Glutamatergic neuron (in vitro differentiated cells): ENCODE results near the gene RHOH. TPM values are rescaled to one million over a fixed set of nuclear protein-coding genes. Genes with fewer than 3 reads are reported as not detected.
"Not testable (repeated sequence)": the region's sequence is repeated elsewhere in the genome, so short reads cannot be mapped to it uniquely, and the experiment has no call there.

ENCODE experiments used
- DNase-seq: peaks from one replicate; pipeline ENCODE4 v3.0.0; 2022
- H3K27ac Mint-ChIP-seq: one replicate; pipeline ENCODE4 v1.8.0; 2020; ENCODE audit warnings: mild to moderate bottlenecking, mixed read lengths, inconsistent platforms; ENCODE audit not compliant: unreplicated experiment
- H3K27me3 Mint-ChIP-seq: one replicate; pipeline ENCODE4 v1.8.0; 2020; ENCODE audit warnings: mild to moderate bottlenecking, moderate library complexity, mixed read lengths, inconsistent platforms; ENCODE audit not compliant: unreplicated experiment
- H3K36me3 Mint-ChIP-seq: one replicate; pipeline ENCODE4 v1.8.0; 2020; ENCODE audit warnings: mild to moderate bottlenecking, mixed read lengths, inconsistent platforms; ENCODE audit not compliant: unreplicated experiment
- H3K4me1 Mint-ChIP-seq: one replicate; pipeline ENCODE4 v1.8.0; 2020; ENCODE audit warnings: mild to moderate bottlenecking, low read depth, mixed read lengths, inconsistent platforms; ENCODE audit not compliant: unreplicated experiment
- H3K4me3 Mint-ChIP-seq: one replicate; pipeline ENCODE4 v1.8.0; 2020; ENCODE audit warnings: mild to moderate bottlenecking, mixed read lengths, inconsistent platforms; ENCODE audit not compliant: unreplicated experiment
- H3K9me3 Mint-ChIP-seq: one replicate; pipeline ENCODE4 v1.8.0; 2020; ENCODE audit warnings: mild to moderate bottlenecking, moderate library complexity, mixed read lengths, inconsistent platforms; ENCODE audit not compliant: unreplicated experiment
- CTCF ChIP-seq: fragments of 200-600 bp; sonication (generic); IDR thresholded peaks from one replicate; pipeline ENCODE4 v1.5.0; 2021; ENCODE audit not compliant: partially characterized antibody, unreplicated experiment
- total RNA-seq: library from RNA; stranded (reverse); fragmentation: NEBNext Ultra II Directional; extraction: Animal tissue kit (Norgen Biotek cat#: 25700); gene quantifications from one replicate; pipeline ENCODE4 v1.2.1, GENCODE V29; 2021; ENCODE audit not compliant: unreplicated experiment

The RHOH gene
- total RNA-seq, 1 donor from 2014 or later, result not detected

DNA sequence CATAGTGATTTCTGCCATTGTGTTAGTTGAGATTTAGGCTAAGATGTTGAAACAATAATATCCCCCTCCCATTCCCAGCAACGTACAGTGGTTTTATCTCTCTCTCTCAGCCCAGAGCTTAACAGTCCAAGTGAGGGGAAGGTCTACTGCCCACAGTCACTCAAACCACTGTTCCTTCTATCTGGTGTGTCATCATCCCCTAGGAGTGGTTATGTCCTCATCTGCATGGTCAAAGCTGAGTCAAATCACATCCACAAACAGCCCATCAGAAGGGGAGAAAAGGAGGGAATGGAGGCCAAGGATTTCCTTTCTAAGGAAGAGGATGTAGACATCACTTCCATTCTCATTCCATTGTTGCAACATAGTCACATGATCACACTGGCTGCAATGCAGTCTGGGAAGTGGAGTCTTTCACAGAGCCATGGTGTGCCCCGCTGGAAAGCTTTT lies 95.5 kb downstream of the RHOH start:
- no peaks in the 10 kb centered on the region for H3K4me1 Mint-ChIP-seq
- DNase-seq, result no peak
- H3K27me3 Mint-ChIP-seq, result peaks cover 4% of the 10 kb centered on the region
- no peak overlapping the region for H3K27ac Mint-ChIP-seq
- H3K9me3 Mint-ChIP-seq, result peaks cover 8% of the 10 kb centered on the region
- no peak overlapping the region for H3K4me3 Mint-ChIP-seq
- TF ChIP-seq CTCF, result no peak
- H3K36me3 Mint-ChIP-seq, result peaks cover 5% of the 10 kb centered on the region

GRCh38 chr4:40294339-40294738 lies 97.5 kb downstream of the RHOH start:
- peaks cover 5% of the 10 kb centered on the region for H3K36me3 Mint-ChIP-seq
- peaks cover 4% of the 10 kb centered on the region for H3K27me3 Mint-ChIP-seq
- peaks cover 7% of the 10 kb centered on the region for H3K9me3 Mint-ChIP-seq
- no peak overlapping the region for H3K4me3 Mint-ChIP-seq
- H3K4me1 Mint-ChIP-seq, result no peaks in the 10 kb centered on the region
- no peak for DNase-seq
- no peak overlapping the region for H3K27ac Mint-ChIP-seq
- TF ChIP-seq CTCF, result no peak

GRCh38 chr4:40295030-40295429 lies 98.2 kb downstream of the RHOH start:
- H3K27me3 Mint-ChIP-seq, H3K9me3 Mint-ChIP-seq: not testable (repeated sequence)

GRCh38 chr4:40295572-40295971 lies 98.7 kb downstream of the RHOH start:
- no peak overlapping the region for H3K27ac Mint-ChIP-seq
- no peak for TF ChIP-seq CTCF
- peaks cover 4% of the 10 kb centered on the region for H3K27me3 Mint-ChIP-seq
- peaks cover 6% of the 10 kb centered on the region for H3K9me3 Mint-ChIP-seq
- DNase-seq, result no peak
- H3K4me3 Mint-ChIP-seq, result no peak overlapping the region
- H3K36me3 Mint-ChIP-seq, result peaks cover 5% of the 10 kb centered on the region
- H3K4me1 Mint-ChIP-seq, result no peaks in the 10 kb centered on the region

More at GRCh38 chr4:40295030-40295429, 98.2 kb downstream of the RHOH start:
- not testable (repeated sequence) for H3K27ac Mint-ChIP-seq, H3K4me3 Mint-ChIP-seq, H3K4me1 Mint-ChIP-seq, H3K36me3 Mint-ChIP-seq, DNase-seq

Other genes with a start within 250 kb of the RHOH start
- 66.0 TPM for gene PDS5A, start 219.1 kb upstream of the RHOH start, total RNA-seq
- 9.7 TPM for gene N4BP2, start 140.2 kb upstream of the RHOH start, total RNA-seq
- gene CHRNA9, start 138.3 kb downstream of the RHOH start, total RNA-seq, result not detected